Suprapubic skin (tissue), 4 donors: ENCODE measurements around the gene NPTX1.

Experiments
- CTCF ChIP-seq, 2 donors: fragments of 200-600 bp in 1 of 2; fragments of 450-650 bp in 1 of 2; sonication (generic) in 1 of 2; IDR thresholded peaks; one replicate each; pipeline ENCODE4 v1.5.1; 2016 to 2019; ENCODE audit warnings: antibody characterized with exemption in 2 of 2, mild to moderate bottlenecking in 1 of 2, moderate library complexity in 1 of 2
- EP300 ChIP-seq: sonication (generic); formaldehyde crosslinking; IDR thresholded peaks from one replicate; pipeline ENCODE4 v1.6.1; 2017; ENCODE audit warnings: antibody characterized with exemption
- POLR2A ChIP-seq, 2 donors: fragments of 450-650 bp; IDR thresholded peaks; one replicate each; pipeline ENCODE4 v1.6.1; 2017; ENCODE audit warnings: antibody characterized with exemption in 2 of 2, mild to moderate bottlenecking in 2 of 2, moderate library complexity in 2 of 2
- POLR2AphosphoS5 ChIP-seq, 3 donors: sonication (generic); formaldehyde crosslinking; IDR thresholded peaks; one replicate each; pipeline ENCODE4 v1.6.1; 2017; ENCODE audit warnings: antibody characterized with exemption in 3 of 3

DNA sequence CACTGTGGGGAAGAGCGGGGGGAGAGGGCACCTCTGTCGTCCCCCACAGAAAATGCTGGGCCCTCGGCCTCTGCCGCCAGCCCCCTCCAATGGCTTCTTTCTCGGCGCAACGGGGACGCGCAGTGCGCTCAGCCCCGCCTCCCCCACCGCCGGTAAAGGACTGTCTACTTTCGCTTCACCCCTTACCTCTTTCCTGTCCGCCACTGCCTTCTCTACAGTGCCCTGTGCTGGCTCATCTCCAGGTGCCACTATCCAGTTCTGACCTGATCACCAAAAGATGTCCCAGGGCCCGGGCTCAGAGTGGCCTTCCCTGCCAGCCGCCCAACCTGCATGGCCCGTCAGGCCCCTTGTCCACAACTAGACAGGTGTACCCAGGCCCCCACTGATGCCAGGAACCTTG is 54.1 kb downstream of the NPTX1 start:
- no peak for TF ChIP-seq CTCF (IDR thresholded peaks at IDR 0.05)
- no peak for TF ChIP-seq POLR2A (IDR thresholded peaks at IDR 0.05)
- no peak for TF ChIP-seq POLR2AphosphoS5 (IDR thresholded peaks at IDR 0.05)
- TF ChIP-seq EP300: no peak
